ENCODE data around the gene RCSD1.

- TF ChIP-seq CTCF (IDR thresholded peaks at IDR 0.05) (no peak), POLR2A (IDR thresholded peaks at IDR 0.05) (no peak)
Observed at GRCh38 chr1:167665469-167665868, 35.4 kb downstream of the RCSD1 start.

Data from prostate gland (tissue), 2 donors.